HEK293 (cell line): ENCODE data around the gene ADA.

Experiments
- HOXC10 ChIP-seq: sonication (generic); formaldehyde crosslinking; IDR thresholded peaks from 2 replicates; pipeline ENCODE4 v1.8.1; 2023; ENCODE audit warnings: mild to moderate bottlenecking, missing genetic modification reagents
- ZNF274 ChIP-seq, 2 experiments: fragments of 200-500 bp in 1 of 2; fragments of 450-650 bp in 1 of 2; sonication (Bioruptor generic) in 1 of 2; formaldehyde crosslinking in 1 of 2; IDR thresholded peaks; 2 replicates each; pipeline versions ENCODE4 v1.5.1 to v1.6.1; 2014 to 2016; ENCODE audit warnings: borderline replicate concordance in 1 of 2, inconsistent platforms in 1 of 2, low read length in 1 of 2, missing biosample characterization in 1 of 2, missing genetic modification characterization in 1 of 2
- ZNF580 ChIP-seq: fragments of 450-650 bp; formaldehyde crosslinking; IDR thresholded peaks from 2 replicates; pipeline ENCODE4 v1.5.1; 2016; ENCODE audit warnings: missing biosample characterization, missing genetic modification characterization

DNA sequence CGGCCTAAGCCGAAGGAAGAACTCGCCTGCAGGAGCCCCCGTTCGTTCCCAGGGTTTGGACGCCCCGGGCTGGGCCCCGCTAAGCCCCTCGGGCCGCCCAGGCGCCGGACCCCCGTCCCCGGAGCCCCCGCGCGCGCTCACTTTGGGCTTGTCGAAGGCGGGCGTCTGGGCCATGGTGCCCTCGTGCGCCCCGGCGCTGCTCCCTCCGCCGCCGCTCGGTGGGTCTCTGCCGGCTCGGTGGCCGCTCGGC, 140 bp downstream of the ADA start:
- no peak for TF ChIP-seq HOXC10 (CRISPR knock-in tag)
- no peak for TF ChIP-seq ZNF580
- TF ChIP-seq ZNF274 (IDR thresholded peaks at IDR 0.05; ENCODE audit: low read length) = no peak
- no peak for TF ChIP-seq ZNF274 (tag by site-specific recombination; IDR thresholded peaks at IDR 0.05; ENCODE audit: borderline replicate concordance)
